Stimulated activated CD8-positive, alpha-beta memory T cell treated with anti-CD3 and anti-CD28 coated beads, Interleukin-2, amount 100 ng/mL, for 1 hour (primary cell): ENCODE measurements around the gene UBP1.
"Not testable (repeated sequence)": the region's sequence is repeated elsewhere in the genome, so short reads cannot be mapped to it uniquely, and the experiment has no call there.

Source experiments
- DNase-seq, 2 donors: peaks; one replicate each; pipeline ENCODE4 v3.0.0-alpha.2; 2020; ENCODE audit warnings: low read depth in 2 of 2

UBP1 gene

GRCh38 chr3:33440328-33441224 lies at the start of gene UBP1:
UBP1 (minus strand) TSS chr3:33440405; CDS start chr3:33439848, 557 bp downstream.
- DNase-seq: peak; percentile 92 to 94

- DNase-seq: no peak
Measured at GRCh38 chr3:33488683-33489082, 48.5 kb upstream of the UBP1 start.

DNA sequence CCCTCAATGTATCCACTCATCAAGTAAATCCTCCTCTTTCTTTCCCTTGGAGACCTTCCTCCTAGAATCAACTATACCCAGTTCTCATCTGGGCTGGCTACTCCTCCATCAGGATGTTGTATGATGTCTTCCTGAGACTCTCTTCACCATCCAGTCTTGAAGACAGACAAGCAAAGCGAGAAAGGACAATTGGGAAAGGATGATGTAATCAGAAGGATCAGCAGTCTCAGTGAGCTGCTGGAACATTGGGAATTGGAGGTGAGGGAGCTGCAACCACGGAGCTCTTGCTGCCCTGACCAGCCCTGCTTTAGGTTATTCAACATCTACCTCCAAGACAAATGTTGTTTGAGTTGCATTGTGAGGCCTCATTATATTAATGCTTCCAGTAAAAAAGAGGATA lies 48.0 kb upstream of the UBP1 start:
- DNase-seq: no peak

GRCh38 chr3:33482111-33482521 lies 41.9 kb upstream of the UBP1 start:
- no peak for DNase-seq

DNA sequence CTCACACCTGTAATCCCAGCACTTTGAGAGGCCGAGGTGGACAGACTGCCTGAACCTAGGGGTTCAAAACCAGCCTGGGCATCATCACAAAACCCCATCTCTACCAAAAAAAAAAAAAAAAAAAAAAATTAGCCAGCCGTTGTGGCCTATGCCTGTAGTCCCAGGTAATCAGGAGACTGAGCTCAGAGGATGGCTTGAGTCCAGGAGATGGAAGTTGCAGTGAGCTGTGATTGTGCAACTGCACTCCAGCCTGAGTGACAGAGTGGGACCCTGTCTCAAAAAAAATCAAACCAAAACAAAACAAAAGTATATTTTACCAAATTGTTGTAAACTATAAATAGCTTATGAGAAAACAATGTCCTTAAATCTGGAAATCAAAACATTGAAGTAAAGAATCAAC lies 34.7 kb upstream of the UBP1 start:
- DNase-seq: no peak

- no peak for DNase-seq
Measured at GRCh38 chr3:33473813-33474212, 33.6 kb upstream of the UBP1 start.

- no peak for DNase-seq
Measured at GRCh38 chr3:33467786-33468185, 27.6 kb upstream of the UBP1 start.

- DNase-seq: no peak
Measured at GRCh38 chr3:33461097-33461496, 20.9 kb upstream of the UBP1 start.

GRCh38 chr3:33459577-33459976 lies 19.4 kb upstream of the UBP1 start:
- DNase-seq: not testable (repeated sequence)

DNA sequence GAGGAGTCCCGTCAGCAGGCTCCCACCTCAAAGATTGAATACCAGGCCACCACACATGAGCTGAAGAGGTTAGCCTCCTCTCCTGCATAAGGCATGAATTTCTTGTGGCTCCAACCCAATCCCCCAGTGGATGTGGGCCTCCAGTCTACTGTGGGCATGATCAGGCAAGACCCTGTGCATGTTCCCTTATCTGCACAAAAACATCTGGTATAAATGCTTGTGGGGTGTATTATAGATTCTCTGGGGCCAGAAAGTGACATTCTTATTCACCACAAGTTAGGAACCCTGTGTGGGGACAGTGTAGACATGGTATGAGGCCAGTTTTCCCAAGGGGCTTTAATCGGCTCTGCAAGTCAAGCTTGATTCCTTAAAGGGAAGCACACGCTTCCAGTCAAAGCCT lies 18.2 kb upstream of the UBP1 start:
- DNase-seq: no peak

- no peak for DNase-seq
Measured at GRCh38 chr3:33456756-33457155, 16.6 kb upstream of the UBP1 start.

DNA sequence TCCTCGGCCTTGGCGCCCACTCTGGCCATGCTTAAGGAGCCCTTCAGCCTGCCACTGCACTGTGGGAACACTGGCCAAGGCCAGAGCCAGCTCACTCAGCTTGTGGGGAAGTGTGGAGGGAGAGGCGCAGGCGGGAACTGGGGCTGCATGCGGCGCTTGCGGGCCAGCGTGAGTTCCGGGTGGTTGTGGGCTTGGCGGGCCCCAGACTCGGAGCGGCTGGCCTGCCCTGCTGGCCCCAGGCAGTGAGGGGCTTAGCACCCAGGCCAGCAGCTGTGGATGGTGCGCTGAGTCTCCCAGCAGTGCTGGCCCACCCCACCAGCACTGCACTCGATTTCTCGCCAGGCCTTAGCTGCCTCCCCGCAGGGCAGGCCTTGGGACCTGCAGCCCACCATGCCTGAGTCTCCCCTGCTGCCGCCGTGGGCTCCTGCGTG lies 13.1 kb upstream of the UBP1 start:
- DNase-seq: no peak

DNA sequence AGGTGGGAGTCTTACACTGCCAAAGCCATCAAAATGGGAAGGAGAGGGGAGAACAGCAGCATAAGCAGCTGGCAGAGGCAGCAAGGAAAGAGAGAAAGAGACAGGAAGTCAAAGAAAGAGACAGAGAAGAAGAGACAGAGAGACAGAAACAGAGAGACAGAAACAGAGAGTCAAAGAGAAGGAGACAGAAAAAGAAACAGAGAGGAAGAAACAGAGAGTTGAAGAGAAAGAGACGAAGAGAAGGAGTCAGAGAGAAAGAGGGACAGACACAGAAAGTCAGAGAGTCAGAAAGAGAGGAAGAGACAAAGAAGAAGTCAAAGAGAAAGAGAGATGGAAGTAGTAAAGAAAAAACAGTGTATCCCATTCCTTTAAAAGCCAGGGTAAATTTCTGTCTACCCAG lies 11.8 kb upstream of the UBP1 start:
- DNase-seq: not testable (repeated sequence)

DNA sequence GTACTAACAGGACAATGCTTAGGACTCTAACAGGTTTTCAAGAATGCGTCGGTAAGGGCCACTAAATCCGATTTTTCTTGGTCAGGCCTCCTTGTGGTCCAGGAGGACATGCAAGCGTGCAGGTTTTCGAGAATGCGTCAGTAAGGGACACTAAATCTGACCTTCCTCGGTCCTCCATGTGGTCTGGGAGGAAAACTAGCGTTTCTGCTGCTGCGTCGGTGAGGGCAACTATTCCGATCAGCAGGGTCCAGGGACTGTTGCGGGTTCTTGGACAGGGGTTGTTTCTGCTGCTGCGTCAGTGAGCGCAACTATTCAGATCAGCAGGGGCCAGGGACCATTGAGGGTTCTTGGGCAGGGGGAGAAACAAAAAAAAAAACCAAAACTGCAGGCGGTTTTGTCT lies 7.8 kb upstream of the UBP1 start:
- no peak for DNase-seq

- DNase-seq: not testable (repeated sequence)
Measured at GRCh38 chr3:33447256-33447625, 7.0 kb upstream of the UBP1 start.

DNA sequence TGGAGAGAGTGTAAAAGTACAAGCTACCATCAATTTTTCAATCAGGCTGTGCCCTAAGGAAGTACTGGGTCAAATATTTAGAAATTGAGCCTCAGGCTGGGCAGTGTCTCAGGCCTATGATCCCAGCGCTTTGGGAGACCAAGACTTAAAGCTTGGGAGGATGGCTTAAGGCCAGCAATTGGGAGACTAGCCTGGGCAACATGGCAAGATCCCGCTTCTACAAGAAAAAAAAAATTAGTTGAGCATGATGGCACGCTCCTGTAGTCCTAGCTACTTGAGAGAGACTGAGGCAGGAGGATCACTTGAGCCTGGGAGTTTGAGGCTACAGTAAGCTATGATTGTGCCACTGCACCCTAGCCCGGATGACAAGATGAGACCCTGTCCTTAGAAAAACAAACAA lies 2.0 kb upstream of the UBP1 start:
- DNase-seq: no peak

- DNase-seq: no peak
Measured at GRCh38 chr3:33441225-33441976, 1.2 kb upstream of the UBP1 start.

DNA sequence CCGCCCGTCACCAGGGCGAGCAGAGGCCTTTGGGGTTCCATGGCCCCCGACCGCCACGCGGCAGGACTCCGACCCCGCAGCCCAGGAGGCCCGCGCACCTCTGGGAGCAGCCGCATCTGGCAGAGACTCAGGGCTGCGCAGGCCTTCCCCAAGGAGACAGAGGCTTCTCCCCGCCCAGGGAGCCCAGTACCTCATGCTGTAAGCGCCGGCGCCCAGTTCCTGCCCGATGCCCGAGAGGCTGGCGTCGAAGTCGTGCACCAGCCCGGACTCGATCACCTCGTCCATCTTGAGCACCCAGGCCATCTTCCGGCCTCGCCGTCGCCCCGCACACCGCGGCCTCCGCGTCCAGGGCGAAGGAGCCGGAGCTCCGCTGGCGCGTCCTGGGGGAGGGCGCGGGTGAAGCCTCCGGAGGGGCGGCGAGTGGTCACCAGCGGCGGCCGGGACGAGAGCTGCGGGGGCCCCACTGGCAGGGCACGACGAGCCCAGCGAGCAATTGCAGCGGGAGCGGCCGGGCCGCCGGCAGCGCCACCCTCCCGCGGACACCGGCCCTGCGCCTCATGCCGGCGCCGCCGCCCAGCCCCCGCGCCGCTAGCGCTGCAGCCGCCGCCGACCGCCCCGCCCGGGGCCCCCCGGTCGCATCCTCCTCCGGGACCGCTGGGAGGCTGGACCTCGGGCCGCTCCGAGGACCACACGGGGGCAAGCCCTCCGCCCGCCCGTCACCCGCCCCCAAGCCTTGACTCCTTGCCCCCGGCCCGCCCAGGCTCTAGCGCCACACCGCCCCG lies 468 bp downstream of the UBP1 start:
- peak; percentile 8 to 17 for DNase-seq

DNA sequence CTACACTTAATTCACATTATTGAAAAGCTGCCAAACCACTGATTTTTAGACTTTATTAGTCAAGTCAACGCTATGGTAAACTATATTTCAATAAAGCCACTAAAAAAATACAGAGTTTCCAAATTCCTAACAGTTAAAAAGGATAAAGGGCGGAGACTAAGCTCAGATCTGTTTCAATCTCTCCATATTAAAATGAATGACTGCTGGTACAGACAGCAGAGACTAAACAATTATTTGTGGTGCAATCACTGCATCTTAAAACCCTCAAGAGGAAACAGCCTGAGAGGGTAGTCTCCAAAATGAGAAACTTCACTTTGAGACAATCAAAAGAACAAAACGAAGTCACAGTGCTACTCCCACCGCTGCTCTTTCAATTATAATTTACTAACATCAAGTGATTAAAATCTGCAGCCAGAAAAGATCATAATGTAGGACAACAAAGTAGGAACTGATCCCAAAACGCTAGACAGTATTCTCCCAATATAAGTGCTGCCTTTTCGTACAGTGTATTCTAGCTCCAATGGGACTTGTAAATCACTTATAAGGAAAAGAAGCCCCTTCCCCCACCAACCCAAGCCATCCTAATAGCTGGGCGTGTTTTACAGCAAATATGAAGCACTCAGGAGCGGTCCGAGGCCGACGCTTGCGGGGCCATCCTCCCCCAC lies 1.2 kb downstream of the UBP1 start:
- no peak for DNase-seq

GRCh38 chr3:33438284-33438668 lies 1.9 kb downstream of the UBP1 start:
- no peak for DNase-seq

DNA sequence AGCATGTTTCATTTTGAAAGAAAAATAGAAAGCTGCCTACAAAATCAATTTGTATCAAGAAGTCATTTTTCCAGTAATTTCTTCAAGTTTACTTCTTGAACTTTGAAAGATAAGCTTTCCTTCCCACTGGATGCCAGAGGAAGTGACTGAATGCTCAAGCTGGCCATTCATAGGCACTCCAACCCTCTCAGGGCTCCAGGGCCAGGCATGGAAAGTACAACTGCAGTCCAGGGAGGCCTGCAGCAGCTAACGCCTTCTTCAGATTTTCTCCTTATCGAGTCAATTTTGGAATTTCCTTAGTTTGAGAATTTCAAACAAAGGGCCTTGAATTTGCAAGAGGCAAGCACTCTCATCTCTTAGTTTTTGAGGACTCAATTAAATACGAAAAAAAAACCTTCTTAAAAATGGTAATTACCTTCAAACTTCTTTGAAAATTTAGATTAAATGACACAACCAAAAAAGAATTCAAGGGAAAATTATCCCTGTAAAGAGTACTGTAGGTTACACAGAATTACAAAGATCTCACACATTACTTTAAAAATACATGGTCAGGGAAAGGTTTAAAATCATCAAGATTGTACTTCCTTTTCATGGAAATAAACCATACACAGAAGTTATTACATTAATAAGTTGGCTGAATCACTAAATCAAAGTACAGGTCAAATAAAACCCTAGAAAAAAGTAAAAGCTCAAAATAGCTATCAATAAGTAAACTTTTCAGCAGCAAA lies 2.5 kb downstream of the UBP1 start:
- no peak for DNase-seq
